BE2C (cell line): Measurements from ENCODE around the gene CCER1. TPM values are rescaled to one million over a fixed set of nuclear protein-coding genes. Genes with fewer than 3 reads are reported as not detected.

ENCODE experiments used
- DNase-seq: peaks from one replicate; pipeline ENCODE4 v3.0.0-alpha.2; 2020
- H3K27me3 ChIP-seq: fragments of 250-450 bp; sonication (Bioruptor Pico); 2 replicates; pipeline ENCODE4 v1.5.1; 2020; ENCODE audit warnings: mild to moderate bottlenecking
- H3K36me3 ChIP-seq: fragments of 250-450 bp; sonication (Bioruptor Pico); 2 replicates; pipeline ENCODE4 v1.5.1; 2020; ENCODE audit warnings: mild to moderate bottlenecking
- H3K4me1 ChIP-seq: fragments of 250-450 bp; sonication (Bioruptor Pico); 2 replicates; pipeline ENCODE4 v1.5.1; 2020
- H3K4me3 ChIP-seq: 2 replicates; pipeline ENCODE4 v1.5.1; 2011; ENCODE audit warnings: low read depth, low read length
- H3K9me3 ChIP-seq: fragments of 250-450 bp; sonication (Bioruptor Pico); 2 replicates; pipeline ENCODE4 v1.5.1; 2020
- polyA plus RNA-seq: library from polyadenylated mRNA; unstranded; fragments of >200 nt; gene quantifications from one replicate; pipeline ENCODE4 v1.2.1, GENCODE V29; 2012; ENCODE audit warnings: low read depth, missing spikeins; ENCODE audit not compliant: insufficient read length, insufficient read depth
- TF ChIP-seq, protein P1 (sequence below): IDR thresholded peaks from 2 replicates; pipeline ENCODE4 v1.5.1; 2012; ENCODE audit warnings: mild to moderate bottlenecking, low read depth, low read length

Gene CCER1, protein sequence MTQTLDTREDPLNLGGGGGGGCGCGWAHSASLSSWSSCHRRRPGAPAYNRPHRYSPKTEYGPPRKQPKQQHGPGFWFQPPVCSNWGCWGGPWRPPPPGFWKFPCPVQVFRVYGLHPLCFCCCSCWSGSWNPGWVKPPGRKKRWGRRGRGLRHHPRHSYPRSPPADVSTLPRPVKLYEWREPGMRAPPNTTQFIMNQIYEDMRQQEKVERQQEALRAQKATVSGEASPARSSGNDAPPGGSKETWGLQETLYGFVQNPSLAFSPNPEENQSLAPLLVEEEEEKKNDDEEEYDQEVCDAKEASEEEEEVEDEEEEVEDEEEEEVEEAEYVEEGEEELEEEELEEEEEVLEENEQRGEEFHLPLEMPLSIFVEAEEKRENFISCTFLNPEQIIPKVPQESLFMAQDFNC
- polyA plus RNA-seq, result not detected

DNA sequence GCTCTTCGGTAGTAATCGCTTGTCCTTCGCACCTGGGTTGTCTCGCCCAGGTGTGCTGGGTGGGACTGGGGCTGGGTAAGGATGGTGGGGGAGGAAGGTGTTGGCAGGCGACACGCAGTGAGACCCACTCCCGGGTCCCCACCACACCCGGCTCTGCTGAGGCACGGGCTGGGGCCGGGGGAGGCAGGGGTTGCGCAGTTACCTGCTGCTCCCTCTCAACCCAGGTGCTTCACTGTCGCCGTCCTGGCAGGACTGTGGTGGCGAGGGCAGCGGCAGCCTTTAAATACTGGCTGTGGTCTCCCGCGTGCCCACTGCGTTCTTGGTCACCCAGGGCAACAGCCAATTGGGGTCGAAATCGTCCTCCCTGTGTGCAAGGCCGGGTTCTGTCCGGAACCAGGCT is at the start of gene CCER1:
Gene CCER1, minus strand, starts transcription at position 256 of the 400 bp plus-strand sequence. CDS start 434 bp downstream, outside the sequence.
- Histone ChIP-seq H3K4me3 (no peak within 1 kb of the TSS), H3K27me3 (no peaks in the 10 kb centered on the region), H3K4me1 (no peaks in the 10 kb centered on the region), H3K36me3 (no peaks in the 10 kb centered on the region), H3K9me3 (no peaks in the 10 kb centered on the region)
- TF ChIP-seq, protein P1, sequence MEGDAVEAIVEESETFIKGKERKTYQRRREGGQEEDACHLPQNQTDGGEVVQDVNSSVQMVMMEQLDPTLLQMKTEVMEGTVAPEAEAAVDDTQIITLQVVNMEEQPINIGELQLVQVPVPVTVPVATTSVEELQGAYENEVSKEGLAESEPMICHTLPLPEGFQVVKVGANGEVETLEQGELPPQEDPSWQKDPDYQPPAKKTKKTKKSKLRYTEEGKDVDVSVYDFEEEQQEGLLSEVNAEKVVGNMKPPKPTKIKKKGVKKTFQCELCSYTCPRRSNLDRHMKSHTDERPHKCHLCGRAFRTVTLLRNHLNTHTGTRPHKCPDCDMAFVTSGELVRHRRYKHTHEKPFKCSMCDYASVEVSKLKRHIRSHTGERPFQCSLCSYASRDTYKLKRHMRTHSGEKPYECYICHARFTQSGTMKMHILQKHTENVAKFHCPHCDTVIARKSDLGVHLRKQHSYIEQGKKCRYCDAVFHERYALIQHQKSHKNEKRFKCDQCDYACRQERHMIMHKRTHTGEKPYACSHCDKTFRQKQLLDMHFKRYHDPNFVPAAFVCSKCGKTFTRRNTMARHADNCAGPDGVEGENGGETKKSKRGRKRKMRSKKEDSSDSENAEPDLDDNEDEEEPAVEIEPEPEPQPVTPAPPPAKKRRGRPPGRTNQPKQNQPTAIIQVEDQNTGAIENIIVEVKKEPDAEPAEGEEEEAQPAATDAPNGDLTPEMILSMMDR, result no peak
- no peak for DNase-seq

GRCh38 chr12:91003737-91004136 is 48.8 kb upstream of the CCER1 start:
- no peaks in the 10 kb centered on the region for H3K27me3 ChIP-seq
- TF ChIP-seq, protein P1, result no peak
- no peak for DNase-seq

DNA sequence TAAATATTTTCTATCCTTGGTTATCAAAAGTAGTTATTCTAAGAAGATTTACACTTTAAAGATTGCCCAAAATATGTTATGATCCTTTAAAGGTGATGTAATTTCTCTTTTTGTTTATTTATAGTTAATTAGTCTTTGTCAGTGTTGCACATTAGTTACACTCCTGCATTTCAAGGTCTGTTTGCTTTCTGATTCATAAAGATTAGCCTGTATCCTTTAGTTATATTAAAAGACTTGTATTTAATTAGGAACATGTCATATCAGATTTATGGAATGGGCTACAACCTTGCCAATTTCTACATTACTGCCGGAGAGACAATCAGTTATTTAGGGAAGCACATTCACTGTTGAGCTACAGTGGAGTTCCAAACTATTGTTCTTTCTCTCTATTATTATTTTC is 46.3 kb upstream of the CCER1 start:
- Histone ChIP-seq H3K27me3 (no peaks in the 10 kb centered on the region), H3K4me3 (no peak overlapping the region), H3K4me1 (no peaks in the 10 kb centered on the region), H3K36me3 (no peaks in the 10 kb centered on the region), H3K9me3 (no peaks in the 10 kb centered on the region)
- TF ChIP-seq, protein P1, result no peak
- no peak for DNase-seq

More at GRCh38 chr12:91003737-91004136, 48.8 kb upstream of the CCER1 start:
- no peaks in the 10 kb centered on the region for H3K4me1 ChIP-seq
- no peaks in the 10 kb centered on the region for H3K9me3 ChIP-seq
- no peaks in the 10 kb centered on the region for H3K36me3 ChIP-seq
- no peak overlapping the region for H3K4me3 ChIP-seq

DNA sequence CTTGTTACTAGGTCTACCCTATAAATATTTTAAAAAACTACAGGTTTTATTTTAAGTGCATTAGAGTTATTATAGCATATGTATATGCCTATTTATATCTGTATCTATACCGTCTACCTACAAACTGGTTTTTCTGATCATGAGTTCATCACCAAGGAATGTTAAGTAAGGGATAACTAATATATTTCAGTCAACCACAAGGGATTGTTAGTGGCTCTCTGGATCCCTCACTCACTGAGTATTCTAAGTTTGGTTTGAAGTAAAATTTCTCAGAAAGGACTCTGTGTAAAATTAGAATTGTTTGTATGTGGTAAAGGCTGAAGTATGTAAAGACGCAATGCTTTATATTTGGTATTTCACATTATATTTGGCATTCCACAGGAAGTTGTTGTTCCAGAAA is 45.0 kb upstream of the CCER1 start:
- TF ChIP-seq, protein P1, result no peak
- DNase-seq, result no peak
- Histone ChIP-seq H3K9me3 (no peaks in the 10 kb centered on the region), H3K36me3 (no peaks in the 10 kb centered on the region), H3K4me3 (no peak overlapping the region), H3K27me3 (no peaks in the 10 kb centered on the region), H3K4me1 (peaks cover 3% of the 10 kb centered on the region)

DNA sequence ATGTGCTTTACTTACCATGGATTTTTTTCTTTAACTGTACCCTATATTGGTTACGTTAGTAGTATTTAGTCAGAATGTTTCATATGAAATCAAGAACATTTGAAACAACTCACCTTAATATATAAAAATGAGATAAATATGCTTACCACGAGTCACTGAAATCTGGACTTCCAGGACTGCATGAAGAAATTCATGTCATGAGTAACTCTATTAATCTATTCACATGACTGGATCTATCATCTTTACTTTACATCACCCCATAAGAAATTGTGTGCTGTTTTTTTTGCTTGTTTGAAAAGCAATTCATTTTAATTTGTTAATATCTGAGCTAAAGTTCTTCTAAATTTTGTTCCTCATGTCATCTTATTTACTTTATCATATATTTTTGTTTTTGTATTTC is 44.6 kb upstream of the CCER1 start:
- H3K4me1 ChIP-seq, result peaks cover 7% of the 10 kb centered on the region

More for the DNA sequence above, 44.6 kb upstream of the CCER1 start:
- H3K27me3 ChIP-seq, result no peaks in the 10 kb centered on the region
- H3K4me3 ChIP-seq, result no peak overlapping the region
- H3K9me3 ChIP-seq, result no peaks in the 10 kb centered on the region
- TF ChIP-seq, protein P1, result no peak
- H3K36me3 ChIP-seq, result no peaks in the 10 kb centered on the region
- DNase-seq, result no peak
